H1 (cell line): ENCODE results near the gene CPED1. TPM values are rescaled to one million over a fixed set of nuclear protein-coding genes. Genes with fewer than 3 reads are reported as not detected.

Source experiments
- BRCA1 ChIP-seq: IDR thresholded peaks from 2 replicates; pipeline ENCODE4 v1.6.1; 2012; ENCODE audit warnings: low read depth, low read length, improper control_type of control experiment
- CHD7 ChIP-seq: fragments of 300-600 bp; sonication (generic); IDR thresholded peaks from 2 replicates; pipeline ENCODE4 v1.7.1; 2012; ENCODE audit warnings: low read length, moderate library complexity, mild to moderate bottlenecking, inconsistent platforms; ENCODE audit not compliant: insufficient replicate concordance
- E2F6 ChIP-seq: IDR thresholded peaks from 2 replicates; pipeline ENCODE4 v1.6.1; 2012; ENCODE audit warnings: inconsistent platforms
- EP300 ChIP-seq, 2 experiments: IDR thresholded peaks; 1 replicate in 1 of 2; 2 replicates in 1 of 2; pipeline ENCODE4 v1.6.1; 2011 to 2012; ENCODE audit warnings: low read depth in 2 of 2, low read length in 2 of 2, mild to moderate bottlenecking in 2 of 2, borderline replicate concordance in 1 of 2, inconsistent platforms in 1 of 2, moderate library complexity in 1 of 2
- GABPA ChIP-seq: IDR thresholded peaks from 2 replicates; pipeline ENCODE4 v1.6.1; 2011; ENCODE audit warnings: mild to moderate bottlenecking, low read length, moderate library complexity, borderline replicate concordance; ENCODE audit not compliant: insufficient read depth
- HDAC6 ChIP-seq: IDR thresholded peaks from one replicate; pipeline ENCODE4 v1.7.1; 2012; ENCODE audit warnings: low read depth, mild to moderate bottlenecking, inconsistent platforms, low read length, moderate library complexity
- KDM4A ChIP-seq: IDR thresholded peaks from one replicate; pipeline ENCODE4 v1.7.1; 2012; ENCODE audit warnings: low read depth, mild to moderate bottlenecking, moderate library complexity, low read length, inconsistent platforms; ENCODE audit not compliant: severe bottlenecking
- NRF1 ChIP-seq: IDR thresholded peaks from 2 replicates; pipeline ENCODE4 v1.6.1; 2011; ENCODE audit warnings: mild to moderate bottlenecking, low read depth, low read length, improper control_type of control experiment
- POLR2AphosphoS5 ChIP-seq: IDR thresholded peaks from 2 replicates; pipeline ENCODE4 v1.6.1; 2011; ENCODE audit warnings: low read depth, low read length
- SUZ12 ChIP-seq: fragments of 200-600 bp; sonication (generic); IDR thresholded peaks from 2 replicates; pipeline ENCODE4 v1.6.1; 2012; ENCODE audit warnings: mild to moderate bottlenecking, inconsistent platforms, low read length, moderate library complexity, mixed read lengths
- TBP ChIP-seq: IDR thresholded peaks from 2 replicates; pipeline ENCODE4 v1.6.1; 2011; ENCODE audit warnings: low read depth, low read length, improper control_type of control experiment
- YY1 ChIP-seq: IDR thresholded peaks from 2 replicates; pipeline ENCODE4 v1.6.1; 2011; ENCODE audit warnings: low read depth, mild to moderate bottlenecking, low read length
- polyA plus RNA-seq, 7 experiments: library from polyadenylated mRNA; depleted of rRNA in 3 of 7; stranded (reverse) in 5 of 7; unstranded in 2 of 7; fragments of >200 nt in 5 of 7; fragments of 200-250 nt in 2 of 7; gene quantifications; 1 replicate in 5 of 7; 2 replicates in 1 of 7; 4 replicates in 1 of 7; pipeline versions ENCODE4 v1.2.1 to v1.2.3, GENCODE V29; 2011 to 2013; ENCODE audit warnings: missing spikeins in 2 of 7, mixed read lengths in 2 of 7
- total RNA-seq: library from RNA; stranded (reverse); fragmentation: NEBNext Ultra II Directional; extraction: Animal tissue kit (Norgen Biotek cat#: 25700); gene quantifications from 2 replicates; pipeline ENCODE4 v1.2.1, GENCODE V29; 2021

Gene CPED1
- total and polyA plus RNA-seq, 2 of the 8 experiments (the other 6 are each of a cell fraction or from before 2014, with no cell fraction given): 0.08 to 0.39 TPM

GRCh38 chr7:121085922-121086321, 97.4 kb downstream of the CPED1 start (continued):
- TF ChIP-seq CHD7: no peak
- TF ChIP-seq HDAC6: no peak
- TF ChIP-seq TBP: no peak
- TF ChIP-seq E2F6: no peak
- TF ChIP-seq POLR2AphosphoS5: no peak
- TF ChIP-seq GABPA: no peak
- no peak for TF ChIP-seq SUZ12
- no peak for TF ChIP-seq EP300 (IDR thresholded peaks at IDR 0.05; ENCODE audit: borderline replicate concordance in 1 of 2, low read depth in 2 of 2, low read length in 2 of 2)
- TF ChIP-seq YY1: no peak
- no peak for TF ChIP-seq KDM4A
- TF ChIP-seq BRCA1: no peak
- TF ChIP-seq NRF1: no peak
